Stomach (tissue), 9 donors: ENCODE data around the gene METAP2. TPM values are rescaled to one million over a fixed set of nuclear protein-coding genes. Genes with fewer than 3 reads are reported as not detected.
"Not testable (repeated sequence)": the region's sequence is repeated elsewhere in the genome, so short reads cannot be mapped to it uniquely, and the experiment has no call there.

Source experiments
- DNase-seq, 2 donors: peaks; one replicate each; pipeline versions ENCODE4 v3.0.0 to v3.0.0-alpha.2; 2013 to 2019
- H3K27ac ChIP-seq, 5 donors: fragments of 200-600 bp in 4 of 5; sonication (generic) in 4 of 5; one replicate each; pipeline ENCODE4 v1.5.1; 2013 to 2019; ENCODE audit warnings: mild to moderate bottlenecking in 1 of 5, moderate library complexity in 1 of 5
- H3K27me3 ChIP-seq, 3 donors: fragments of 200-600 bp; sonication (generic); one replicate each; pipeline ENCODE4 v1.5.1; 2017 to 2019; ENCODE audit warnings: mixed run types in 1 of 3
- H3K36me3 ChIP-seq, 4 donors: fragments of 200-600 bp; sonication (generic); 1 replicate in 3 of 4; 2 replicates in 1 of 4; pipeline ENCODE4 v1.5.1; 2016 to 2019
- H3K4me1 ChIP-seq, 4 donors: fragments of 200-600 bp; sonication (generic); one replicate each; pipeline ENCODE4 v1.5.1; 2016 to 2019
- H3K4me3 ChIP-seq, 4 donors: fragments of 200-600 bp; sonication (generic) in 3 of 4; one replicate each; pipeline ENCODE4 v1.5.1; 2016 to 2019; ENCODE audit warnings: mild to moderate bottlenecking in 1 of 4
- H3K9me3 ChIP-seq, 4 donors: fragments of 200-600 bp; sonication (generic); one replicate each; pipeline ENCODE4 v1.5.1; 2016 to 2019
- CTCF ChIP-seq, 7 experiments: fragments of 450-650 bp in 4 of 7; fragments of 200-600 bp in 3 of 7; sonication (generic) in 3 of 7; IDR thresholded peaks; one replicate each; pipeline ENCODE4 v1.5.1; 2016 to 2019; ENCODE audit warnings: antibody characterized with exemption in 7 of 7, control low read depth in 2 of 7, mild to moderate bottlenecking in 1 of 7
- EP300 ChIP-seq: sonication (generic); formaldehyde crosslinking; IDR thresholded peaks from one replicate; pipeline ENCODE4 v1.6.1; 2017; ENCODE audit warnings: antibody characterized with exemption
- POLR2A ChIP-seq, 4 donors: fragments of 450-650 bp; IDR thresholded peaks; one replicate each; pipeline ENCODE4 v1.6.1; 2016; ENCODE audit warnings: antibody characterized with exemption in 4 of 4, control low read depth in 2 of 4, mild to moderate bottlenecking in 1 of 4, moderate library complexity in 1 of 4
- POLR2AphosphoS5 ChIP-seq, 3 donors: sonication (generic); formaldehyde crosslinking; IDR thresholded peaks; one replicate each; pipeline ENCODE4 v1.6.1; 2016; ENCODE audit warnings: antibody characterized with exemption in 3 of 3
- WGBS, 5 donors: extraction: QIAGEN DNeasy Blood & Tissue Kit in 3 of 5; methylation state at CpG; one replicate each; pipeline versions ENCODE4 v1.1.5 to v1.1.7; 2013 to 2018; 5-methylcytosine and 5-hydroxymethylcytosine counted together
- intact Hi-C: fragments of 100-400 bp; cut with DNase I; formaldehyde crosslinking; loops from one replicate; pipeline ENCODE4 v1.15.1; 2023; ENCODE audit warnings: low total_unique reads
- polyA plus RNA-seq, 3 donors: library from polyadenylated mRNA; stranded (reverse); fragments of 200-250 nt; gene quantifications; one replicate each; pipeline ENCODE4 v1.2.3, GENCODE V29; 2013
- total RNA-seq, 5 donors: library from RNA; depleted of rRNA; stranded (reverse); fragments of >200 nt; gene quantifications; one replicate each; pipeline versions ENCODE4 v1.1.0 to v1.2.3, GENCODE V29; 2014 to 2016
- donor health status: healthy with polysubstance abuse.
- donor health status: Bipolar disorder and iron deficiency.
- donor health status: healthy.

The METAP2 gene
- total and polyA plus RNA-seq, 8 donors = 14.0 to 111 (median 43.6) TPM

- 84 to 94% (median 91%) methylated on average over 2 of the region's 2 CpGs for WGBS, 5 donors
- H3K27me3 ChIP-seq = peaks cover 0 to 28% (median 28%) of the 10 kb centered on the region in 3 donors
- no peaks in the 10 kb centered on the region for H3K36me3 ChIP-seq
- H3K4me3 ChIP-seq = no peak overlapping the region
- no peak for DNase-seq
- no peak for TF ChIP-seq EP300
- TF ChIP-seq POLR2A (IDR thresholded peaks at IDR 0.05) = no peak
- no peak for TF ChIP-seq POLR2AphosphoS5 (IDR thresholded peaks at IDR 0.05)
- TF ChIP-seq CTCF (IDR thresholded peaks at IDR 0.05) = no peak
- H3K4me1 ChIP-seq = peaks cover 3 to 12% (median 8%) of the 10 kb centered on the region in 4 donors
- intact Hi-C loops = no loop called here
- H3K9me3 ChIP-seq = no peaks in the 10 kb centered on the region
- no peak overlapping the region for H3K27ac ChIP-seq
Observed at GRCh38 chr12:95443459-95443858, 30.5 kb upstream of the METAP2 start.

GRCh38 chr12:95445099-95445498 is 28.9 kb upstream of the METAP2 start:
- WGBS, 5 donors = 82 to 90% (median 85%) methylated on average over 4 of the region's 4 CpGs
- Histone ChIP-seq H3K4me1 (peaks cover 3 to 12% (median 8%) of the 10 kb centered on the region in 4 donors), H3K27me3 (peaks cover 0 to 29% (median 28%) of the 10 kb centered on the region in 3 donors)
- H3K36me3 ChIP-seq, DNase-seq, H3K4me3 ChIP-seq, intact Hi-C loops, H3K9me3 ChIP-seq, H3K27ac ChIP-seq: not testable (repeated sequence)

GRCh38 chr12:95445884-95446505 is 28.0 kb upstream of the METAP2 start:
- peaks cover 3 to 12% (median 8%) of the 10 kb centered on the region in 4 donors for H3K4me1 ChIP-seq
- H3K36me3 ChIP-seq = no peaks in the 10 kb centered on the region
- intact Hi-C loops = no loop called here
- peak overlapping the region in 1 of 4 donors; percentile 28 for H3K4me3 ChIP-seq
- 36 to 56% (median 50%) methylated on average over 8 of the region's 8 CpGs for WGBS, 5 donors
- TF ChIP-seq POLR2A (IDR thresholded peaks at IDR 0.05) = no peak
- TF ChIP-seq EP300 = no peak
- TF ChIP-seq CTCF (IDR thresholded peaks at IDR 0.05) = no peak
- TF ChIP-seq POLR2AphosphoS5 (IDR thresholded peaks at IDR 0.05) = no peak
- H3K27me3 ChIP-seq = peaks cover 0 to 29% (median 28%) of the 10 kb centered on the region in 3 donors
- no peak overlapping the region for H3K27ac ChIP-seq
- DNase-seq = no peak
- H3K9me3 ChIP-seq = no peaks in the 10 kb centered on the region

- Histone ChIP-seq H3K36me3 (no peaks in the 10 kb centered on the region), H3K9me3 (no peaks in the 10 kb centered on the region), H3K27me3 (peaks cover 0 to 29% (median 28%) of the 10 kb centered on the region in 3 donors), H3K27ac (no peak overlapping the region), H3K4me3 (peak overlapping the region in 1 of 4 donors; percentile 28), H3K4me1 (peaks cover 3 to 12% (median 8%) of the 10 kb centered on the region in 4 donors)
- WGBS, 5 donors = 7 to 27% (median 16%) methylated on average over 22 of the region's 22 CpGs
- DNase-seq = peak; percentile 34 to 81
- TF ChIP-seq CTCF (IDR thresholded peaks at IDR 0.05) (no peak), POLR2A (IDR thresholded peaks at IDR 0.05) (no peak), EP300 (no peak), POLR2AphosphoS5 (IDR thresholded peaks at IDR 0.05) (no peak)
- intact Hi-C loops = no loop called here
Observed at GRCh38 chr12:95446506-95446900, 27.4 kb upstream of the METAP2 start.

- intact Hi-C loops, H3K27ac ChIP-seq: not testable (repeated sequence)
- WGBS, 5 donors = 42 to 73% (median 58%) methylated on average over 1 of the region's 1 CpG
Observed at GRCh38 chr12:95449656-95450055, 24.3 kb upstream of the METAP2 start.

GRCh38 chr12:95452501-95452900 is 21.5 kb upstream of the METAP2 start:
- DNase-seq, H3K4me3 ChIP-seq, H3K36me3 ChIP-seq, intact Hi-C loops, H3K27ac ChIP-seq: not testable (repeated sequence)
- Histone ChIP-seq H3K9me3 (peaks cover 5 to 16% (median 12%) of the 10 kb centered on the region in 4 donors), H3K27me3 (peaks cover 0 to 11% (median 10%) of the 10 kb centered on the region in 3 donors), H3K4me1 (peaks cover 0 to 12% (median 0%) of the 10 kb centered on the region in 4 donors)
- WGBS, 5 donors = 73 to 88% (median 77%) methylated on average over 2 of the region's 2 CpGs

More at GRCh38 chr12:95449656-95450055, 24.3 kb upstream of the METAP2 start:
- DNase-seq = peak in 1 of 2 donors; percentile 26
- not testable (repeated sequence) for H3K9me3 ChIP-seq, H3K4me3 ChIP-seq, H3K36me3 ChIP-seq
- Histone ChIP-seq H3K4me1 (peaks cover 3 to 19% (median 8%) of the 10 kb centered on the region in 4 donors), H3K27me3 (peaks cover 0 to 29% (median 28%) of the 10 kb centered on the region in 3 donors)

- H3K4me3 ChIP-seq, intact Hi-C loops, H3K36me3 ChIP-seq, H3K27ac ChIP-seq, DNase-seq, H3K27me3 ChIP-seq: not testable (repeated sequence)
- Histone ChIP-seq H3K4me1 (peaks cover 0 to 12% (median 0%) of the 10 kb centered on the region in 4 donors), H3K9me3 (peaks cover 12 to 30% (median 25%) of the 10 kb centered on the region in 4 donors)
- 93 to 100% (median 98%) methylated on average over 1 of the region's 1 CpG for WGBS, 5 donors
Observed at GRCh38 chr12:95453881-95454280, 20.1 kb upstream of the METAP2 start.

GRCh38 chr12:95454780-95455215 is 19.2 kb upstream of the METAP2 start:
- 39 to 65% (median 47%) methylated on average over 4 to 6 of the region's 6 CpGs for whole genome bisulfite sequencing, 5 donors
- DNase-seq = peak in 1 of 2 donors; percentile 57

More at GRCh38 chr12:95454780-95455215, 19.2 kb upstream of the METAP2 start:
- Histone ChIP-seq H3K4me1 (peaks cover 0 to 12% (median 0%) of the 10 kb centered on the region in 4 donors), H3K9me3 (peaks cover 12 to 30% (median 25%) of the 10 kb centered on the region in 4 donors)
- H3K36me3 ChIP-seq, H3K27ac ChIP-seq, intact Hi-C loops, H3K27me3 ChIP-seq, H3K4me3 ChIP-seq: not testable (repeated sequence)
